ENCODE measurements around the gene GBGT1. TPM values are rescaled to one million over a fixed set of nuclear protein-coding genes. Genes with fewer than 3 reads are reported as not detected.

Gene GBGT1
- total and polyA plus RNA-seq, 2 donors (not counting 3 experiments of a cell fraction or from before 2014, with no cell fraction given), result 35.6 to 56.3 TPM

DNA sequence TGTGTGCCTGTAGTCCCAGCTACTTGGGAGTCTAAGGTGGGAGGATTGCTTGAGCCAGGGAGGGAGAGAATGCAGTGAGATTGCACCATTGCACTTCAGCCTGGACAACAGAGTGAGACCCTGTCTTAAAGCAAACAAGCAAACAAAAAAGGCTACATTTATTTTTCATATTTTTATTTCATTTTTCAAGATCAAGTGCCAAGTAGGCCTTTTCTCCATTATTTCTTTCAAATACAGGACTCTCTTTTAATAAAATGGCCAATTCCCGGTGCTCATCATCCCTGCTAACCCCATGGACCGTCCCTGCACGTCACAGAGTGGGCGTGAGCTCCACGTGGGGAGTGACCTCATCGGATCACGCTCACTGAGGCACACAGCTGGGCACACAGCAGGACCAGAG is 9.3 kb upstream of the GBGT1 start:
- Histone ChIP-seq H3K27me3 (ENCODE audit: control insufficient read depth in 2 of 2, insufficient read depth in 2 of 2, low read length in 2 of 2) (peaks cover 9 to 16% of the 10 kb centered on the region in 2 experiments), H3K4me2 (ENCODE audit: insufficient read depth, low read length) (no peak overlapping the region), H3K27ac (ENCODE audit: insufficient read depth, low read depth, low read length) (no peak overlapping the region), H2AFZ (ENCODE audit: low read depth, low read length) (no peak overlapping the region), H4K20me1 (replicated peaks; ENCODE audit: control insufficient read depth, extremely low read depth, insufficient read depth, low read length) (no peaks in the 10 kb centered on the region), H3K36me3 (ENCODE audit: control insufficient read depth in 2 of 2, extremely low read depth in 1 of 2, insufficient read depth in 2 of 2, low read length in 2 of 2) (no peaks in the 10 kb centered on the region), H3K79me2 (ENCODE audit: control insufficient read depth, insufficient read depth, low read length) (no peaks in the 10 kb centered on the region), H3K9ac (replicated peaks; ENCODE audit: extremely low read depth, insufficient read depth, low read length) (no peak overlapping the region), H3K4me1 (ENCODE audit: control insufficient read depth, extremely low read depth, insufficient read depth, low read length) (no peaks in the 10 kb centered on the region), H3K4me3 (replicated peaks in 1 of 3; ENCODE audit: insufficient read depth in 1 of 3, low read depth in 1 of 3, low read length in 3 of 3) (no peak overlapping the region), H3K9me1 (replicated peaks; ENCODE audit: control insufficient read depth, extremely low read depth, insufficient read depth, low read length) (no peaks in the 10 kb centered on the region), H3K9me3 (replicated peaks; ENCODE audit: control insufficient read depth, insufficient read depth, low read length) (no peaks in the 10 kb centered on the region)
- POLR2A ChIA-PET, result no interaction called here
- no peak for FAIRE-seq
- dilution Hi-C loops (cut with MboI; ENCODE audit: extremely low pct_ligation_motif_present, low sequenced_read_pairs), result no loop called here
- TF ChIP-seq, protein P1, sequence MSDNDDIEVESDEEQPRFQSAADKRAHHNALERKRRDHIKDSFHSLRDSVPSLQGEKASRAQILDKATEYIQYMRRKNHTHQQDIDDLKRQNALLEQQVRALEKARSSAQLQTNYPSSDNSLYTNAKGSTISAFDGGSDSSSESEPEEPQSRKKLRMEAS (IDR thresholded peaks at IDR 0.05; ENCODE audit: insufficient read depth, insufficient read length), result no peak
- TF ChIP-seq POLR2AphosphoS5 (IDR thresholded peaks at IDR 0.05; ENCODE audit: insufficient read depth, low read depth, low read length) (no peak), EZH2 (IDR thresholded peaks at IDR 0.05; ENCODE audit: borderline replicate concordance, low read depth, low read length, severe bottlenecking) (no peak), GATA2 (IDR thresholded peaks at IDR 0.05; ENCODE audit: insufficient read depth, insufficient read length, low read depth, low read length) (no peak), POLR2A (IDR thresholded peaks at IDR 0.05; ENCODE audit: low read depth, low read length) (no peak), FOS (IDR thresholded peaks at IDR 0.05; ENCODE audit: borderline replicate concordance, insufficient read depth, low read length) (no peak), MYC (IDR thresholded peaks at IDR 0.05; ENCODE audit: low read depth, low read length) (no peak), JUN (IDR thresholded peaks at IDR 0.05; ENCODE audit: borderline replicate concordance, insufficient read depth, insufficient read length, low read depth) (no peak)
- TF ChIP-seq, protein P2, sequence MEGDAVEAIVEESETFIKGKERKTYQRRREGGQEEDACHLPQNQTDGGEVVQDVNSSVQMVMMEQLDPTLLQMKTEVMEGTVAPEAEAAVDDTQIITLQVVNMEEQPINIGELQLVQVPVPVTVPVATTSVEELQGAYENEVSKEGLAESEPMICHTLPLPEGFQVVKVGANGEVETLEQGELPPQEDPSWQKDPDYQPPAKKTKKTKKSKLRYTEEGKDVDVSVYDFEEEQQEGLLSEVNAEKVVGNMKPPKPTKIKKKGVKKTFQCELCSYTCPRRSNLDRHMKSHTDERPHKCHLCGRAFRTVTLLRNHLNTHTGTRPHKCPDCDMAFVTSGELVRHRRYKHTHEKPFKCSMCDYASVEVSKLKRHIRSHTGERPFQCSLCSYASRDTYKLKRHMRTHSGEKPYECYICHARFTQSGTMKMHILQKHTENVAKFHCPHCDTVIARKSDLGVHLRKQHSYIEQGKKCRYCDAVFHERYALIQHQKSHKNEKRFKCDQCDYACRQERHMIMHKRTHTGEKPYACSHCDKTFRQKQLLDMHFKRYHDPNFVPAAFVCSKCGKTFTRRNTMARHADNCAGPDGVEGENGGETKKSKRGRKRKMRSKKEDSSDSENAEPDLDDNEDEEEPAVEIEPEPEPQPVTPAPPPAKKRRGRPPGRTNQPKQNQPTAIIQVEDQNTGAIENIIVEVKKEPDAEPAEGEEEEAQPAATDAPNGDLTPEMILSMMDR (IDR thresholded peaks at IDR 0.05; ENCODE audit: extremely low read depth in 1 of 2, insufficient read depth in 1 of 2, low read depth in 1 of 2, low read length in 2 of 2), result no peak
- no peak for DNase-seq (ENCODE audit: low read depth, low spot score)
- intact Hi-C loops (cut with micrococcal nuclease), result no loop called here
- CTCF ChIA-PET, result interaction anchor here (1.1 to 3.0 kb wide), 2 partner anchors 9 to 14 kb away, joined by 4 to 21 read pairs; no protein-coding TSS in a partner anchor
- no TSS peak for BruUV-seq (replicated peaks)

All from endothelial cell of umbilical vein (primary cell).